GM12873 (cell line): ENCODE results near the gene LRIT1.

Experiments
- TF ChIP-seq, protein P1 (sequence below): IDR thresholded peaks from 2 replicates; pipeline ENCODE4 v1.5.1; 2012; ENCODE audit warnings: low read depth, mild to moderate bottlenecking, moderate library complexity, low read length, control low read depth; ENCODE audit not compliant: insufficient read depth; ENCODE audit errors: missing control alignments

LRIT1 gene

DNA sequence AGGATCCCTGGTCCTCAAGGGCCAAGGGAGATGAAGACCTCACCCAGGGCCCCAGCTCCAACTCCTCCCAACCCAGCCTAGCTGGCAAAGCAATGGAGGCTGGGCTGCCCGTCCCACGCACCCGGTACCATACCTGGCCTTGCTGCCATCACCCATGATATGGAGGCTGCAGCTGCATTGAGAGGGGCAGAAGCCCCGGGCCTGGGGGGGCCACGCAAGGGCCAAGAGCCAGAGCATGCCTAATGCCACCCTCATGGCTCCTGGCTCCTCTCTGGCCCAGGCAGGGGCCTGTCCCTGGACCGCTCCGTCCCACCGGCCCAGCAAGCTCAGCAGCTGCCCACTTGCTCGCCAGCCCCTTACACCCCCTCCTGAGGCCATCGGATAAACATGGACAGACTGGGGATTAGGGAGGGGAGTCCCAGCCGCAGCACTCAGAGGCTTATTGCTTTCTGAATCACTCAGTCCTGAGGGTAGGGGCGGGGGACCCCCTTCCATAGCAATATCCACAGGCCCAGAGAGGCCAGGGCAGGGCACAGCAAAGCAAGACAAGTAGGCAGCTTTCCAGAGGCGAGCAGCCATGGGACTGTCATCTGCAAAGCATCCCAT lies at the start of gene LRIT1:
Gene LRIT1, minus strand, starts transcription at position 362 of the 606 bp plus-strand sequence. Its CDS starts 107 bp downstream, at position 255.
- TF ChIP-seq, protein P1, sequence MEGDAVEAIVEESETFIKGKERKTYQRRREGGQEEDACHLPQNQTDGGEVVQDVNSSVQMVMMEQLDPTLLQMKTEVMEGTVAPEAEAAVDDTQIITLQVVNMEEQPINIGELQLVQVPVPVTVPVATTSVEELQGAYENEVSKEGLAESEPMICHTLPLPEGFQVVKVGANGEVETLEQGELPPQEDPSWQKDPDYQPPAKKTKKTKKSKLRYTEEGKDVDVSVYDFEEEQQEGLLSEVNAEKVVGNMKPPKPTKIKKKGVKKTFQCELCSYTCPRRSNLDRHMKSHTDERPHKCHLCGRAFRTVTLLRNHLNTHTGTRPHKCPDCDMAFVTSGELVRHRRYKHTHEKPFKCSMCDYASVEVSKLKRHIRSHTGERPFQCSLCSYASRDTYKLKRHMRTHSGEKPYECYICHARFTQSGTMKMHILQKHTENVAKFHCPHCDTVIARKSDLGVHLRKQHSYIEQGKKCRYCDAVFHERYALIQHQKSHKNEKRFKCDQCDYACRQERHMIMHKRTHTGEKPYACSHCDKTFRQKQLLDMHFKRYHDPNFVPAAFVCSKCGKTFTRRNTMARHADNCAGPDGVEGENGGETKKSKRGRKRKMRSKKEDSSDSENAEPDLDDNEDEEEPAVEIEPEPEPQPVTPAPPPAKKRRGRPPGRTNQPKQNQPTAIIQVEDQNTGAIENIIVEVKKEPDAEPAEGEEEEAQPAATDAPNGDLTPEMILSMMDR, result no peak

DNA sequence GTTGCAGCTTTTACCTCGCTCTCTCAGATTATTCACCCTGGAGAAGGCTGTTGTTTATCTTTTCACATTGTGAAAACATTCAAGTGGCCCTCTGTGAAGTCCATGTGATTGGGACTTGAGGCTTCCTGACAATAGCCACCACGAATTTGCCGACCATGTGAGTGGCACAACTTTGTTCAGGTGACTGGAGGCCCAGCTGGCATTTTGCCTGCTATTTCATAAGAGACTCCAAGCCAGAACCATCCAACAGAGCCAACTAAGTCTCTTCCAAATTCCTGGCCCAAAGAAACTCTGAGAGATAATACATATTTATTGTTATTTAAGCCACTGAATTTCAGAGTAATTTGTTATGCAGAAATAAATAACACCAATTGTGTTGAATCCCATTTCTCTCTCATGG lies 48.9 kb upstream of the LRIT1 start:
- TF ChIP-seq, protein P1, result no peak

DNA sequence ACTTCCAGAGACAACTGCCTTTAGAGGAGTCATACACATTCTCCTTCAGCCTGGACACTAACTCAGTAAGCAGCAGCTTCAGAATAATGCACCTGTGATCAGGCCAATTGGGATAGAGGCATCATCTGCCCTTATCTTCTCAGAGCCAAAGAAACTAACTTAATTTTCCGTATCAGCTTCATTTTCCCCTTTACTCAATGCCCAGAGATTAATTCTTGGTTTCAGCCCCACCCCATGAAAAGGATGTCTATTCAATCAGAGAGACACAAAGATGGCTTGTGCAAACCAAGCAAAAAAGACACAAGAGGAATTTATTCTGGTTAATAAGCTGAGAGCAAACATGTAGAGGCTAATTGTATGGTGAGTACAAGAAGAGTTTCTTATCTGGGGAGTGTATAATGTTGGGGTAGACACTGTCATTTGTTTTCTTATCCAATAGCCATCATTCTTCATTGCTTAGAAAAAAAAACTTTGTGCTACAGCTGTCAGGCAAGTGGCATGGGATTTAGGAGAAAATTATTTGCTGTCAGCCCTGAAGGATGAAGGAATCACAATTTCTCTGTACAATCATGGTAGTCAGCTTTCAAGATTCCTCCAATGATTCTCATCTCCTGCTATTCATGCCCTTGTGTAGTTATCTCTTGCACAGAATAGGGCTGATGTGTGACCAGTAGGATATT lies 48.3 kb upstream of the LRIT1 start:
- TF ChIP-seq, protein P1, result no peak

DNA sequence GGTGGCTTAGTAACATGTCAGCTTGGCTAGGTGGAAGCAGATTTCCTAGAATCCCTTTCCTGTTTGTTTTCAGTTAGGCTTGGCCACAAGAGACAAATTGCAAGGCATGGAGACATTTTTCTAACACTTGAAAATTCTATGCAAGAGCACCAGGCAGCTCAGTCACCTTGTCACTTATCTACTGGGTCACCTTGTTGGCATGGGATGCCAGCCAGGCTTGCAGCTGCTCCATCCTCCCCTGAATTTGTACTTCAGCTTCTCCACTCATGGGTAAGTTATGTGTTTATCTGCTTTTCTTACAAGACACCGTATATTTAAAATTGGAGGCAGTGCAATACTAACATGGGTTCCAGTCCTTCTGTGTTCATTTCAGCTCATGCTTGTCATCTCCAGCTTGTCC lies 46.8 kb upstream of the LRIT1 start:
- TF ChIP-seq, protein P1, result no peak

DNA sequence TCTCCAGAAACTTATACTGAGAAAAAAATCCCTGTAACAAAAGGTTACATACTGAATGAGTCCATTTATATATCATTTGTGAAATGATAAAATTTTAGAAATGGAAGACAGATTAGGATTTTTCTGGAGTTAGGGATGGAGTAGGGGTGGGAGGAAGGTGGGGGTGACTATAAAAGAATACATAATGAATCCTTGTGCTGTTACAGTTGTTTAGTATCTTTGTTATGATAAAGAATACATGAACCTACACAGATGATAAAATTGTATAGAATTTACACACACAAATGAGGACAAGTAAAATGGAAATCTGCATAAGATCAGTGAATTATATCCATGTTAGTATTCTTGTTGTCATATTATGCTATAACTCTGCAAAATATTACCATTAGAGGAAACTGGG lies 45.3 kb upstream of the LRIT1 start:
- TF ChIP-seq, protein P1, result no peak

- TF ChIP-seq, protein P1, result no peak
Measured at GRCh38 chr10:84270708-84271107, 29.4 kb upstream of the LRIT1 start.

- TF ChIP-seq, protein P1, result no peak
Measured at GRCh38 chr10:84269773-84270172, 28.4 kb upstream of the LRIT1 start.
